HAP-1 (cell line): ENCODE results near the gene CACNB1.

Experiments used
- DNase-seq, 2 experiments: peaks; one replicate each; pipeline ENCODE4 v3.0.0-alpha.2; 2016 to 2020; ENCODE audit warnings: low spot score in 2 of 2
- H3K27me3 ChIP-seq: fragments of 250-450 bp; sonication (Bioruptor Pico); 2 replicates; pipeline ENCODE4 v1.5.1; 2020; ENCODE audit warnings: low read depth, mild to moderate bottlenecking, moderate library complexity
- H3K36me3 ChIP-seq: fragments of 250-450 bp; sonication (Bioruptor Pico); replicated peaks from 2 replicates; pipeline ENCODE4 v1.5.1; 2020; ENCODE audit warnings: mild to moderate bottlenecking
- H3K4me1 ChIP-seq: fragments of 250-450 bp; sonication (Bioruptor Pico); 2 replicates; pipeline ENCODE4 v1.5.1; 2020; ENCODE audit warnings: mild to moderate bottlenecking
- H3K4me3 ChIP-seq: fragments of 250-450 bp; sonication (Bioruptor Pico); 2 replicates; pipeline ENCODE4 v1.5.1; 2020; ENCODE audit warnings: mild to moderate bottlenecking, moderate library complexity
- H3K9me3 ChIP-seq: fragments of 250-450 bp; sonication (Bioruptor Pico); 2 replicates; pipeline ENCODE4 v1.5.1; 2020; ENCODE audit warnings: mild to moderate bottlenecking, moderate library complexity
- in situ Hi-C: fragments of 300-500 bp; cut with MboI; formaldehyde crosslinking; loops from 3 replicates; pipeline ENCODE4 v1.14.3; 2020; ENCODE audit warnings: low sequenced_read_pairs, inconsistent platforms, mixed read lengths

CACNB1 gene

GRCh38 chr17:39192901-39193300, 4.6 kb downstream of the CACNB1 start:
- Histone ChIP-seq H3K9me3 (no peaks in the 10 kb centered on the region), H3K27me3 (no peaks in the 10 kb centered on the region), H3K36me3 (peaks cover 38% of the 10 kb centered on the region), H3K4me3 (no peak overlapping the region), H3K4me1 (peaks cover 7% of the 10 kb centered on the region)
- in situ Hi-C loops = no loop called here
- DNase-seq = no peak

DNA sequence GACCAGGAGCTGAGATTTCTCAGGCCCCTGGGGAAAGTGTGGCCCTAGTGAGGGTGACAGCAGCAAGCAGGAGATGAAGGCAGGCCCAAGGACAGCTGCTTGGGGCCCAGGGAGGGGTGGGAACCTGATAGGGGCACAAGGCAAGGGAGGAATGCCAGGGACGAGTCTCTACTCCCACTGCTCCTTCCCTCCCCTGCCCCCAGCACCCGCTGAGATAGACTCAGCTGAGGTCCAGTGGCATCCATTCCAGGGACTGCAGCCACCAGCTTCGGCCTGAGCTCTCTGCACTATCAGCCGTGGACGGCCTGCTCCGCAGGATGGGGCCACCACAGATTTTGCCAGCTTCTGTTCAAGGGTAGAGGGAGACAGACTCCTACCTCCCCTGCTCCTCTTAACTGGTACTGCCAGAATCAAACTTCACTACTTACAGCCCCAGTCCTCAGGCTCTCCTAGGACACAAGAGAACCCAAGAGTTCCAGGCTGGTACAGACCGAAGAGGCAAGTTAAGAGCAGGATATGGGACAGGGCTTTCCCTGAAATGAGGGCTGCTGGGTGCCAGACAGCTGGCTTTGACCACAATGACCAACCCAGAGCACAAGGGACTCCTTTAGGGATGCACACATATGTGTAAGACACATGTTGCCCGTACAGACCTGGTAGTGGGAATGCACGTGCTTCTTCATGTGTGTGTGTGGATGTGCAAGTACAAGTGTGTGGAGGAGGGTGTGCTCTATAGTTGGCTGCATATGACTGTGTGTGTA, 5.5 kb downstream of the CACNB1 start:
- in situ Hi-C loops = no loop called here
- no peak for DNase-seq
- Histone ChIP-seq H3K4me1 (peaks cover 6% of the 10 kb centered on the region), H3K9me3 (no peaks in the 10 kb centered on the region), H3K36me3 (peaks cover 46% of the 10 kb centered on the region), H3K27me3 (no peaks in the 10 kb centered on the region), H3K4me3 (no peak overlapping the region)

DNA sequence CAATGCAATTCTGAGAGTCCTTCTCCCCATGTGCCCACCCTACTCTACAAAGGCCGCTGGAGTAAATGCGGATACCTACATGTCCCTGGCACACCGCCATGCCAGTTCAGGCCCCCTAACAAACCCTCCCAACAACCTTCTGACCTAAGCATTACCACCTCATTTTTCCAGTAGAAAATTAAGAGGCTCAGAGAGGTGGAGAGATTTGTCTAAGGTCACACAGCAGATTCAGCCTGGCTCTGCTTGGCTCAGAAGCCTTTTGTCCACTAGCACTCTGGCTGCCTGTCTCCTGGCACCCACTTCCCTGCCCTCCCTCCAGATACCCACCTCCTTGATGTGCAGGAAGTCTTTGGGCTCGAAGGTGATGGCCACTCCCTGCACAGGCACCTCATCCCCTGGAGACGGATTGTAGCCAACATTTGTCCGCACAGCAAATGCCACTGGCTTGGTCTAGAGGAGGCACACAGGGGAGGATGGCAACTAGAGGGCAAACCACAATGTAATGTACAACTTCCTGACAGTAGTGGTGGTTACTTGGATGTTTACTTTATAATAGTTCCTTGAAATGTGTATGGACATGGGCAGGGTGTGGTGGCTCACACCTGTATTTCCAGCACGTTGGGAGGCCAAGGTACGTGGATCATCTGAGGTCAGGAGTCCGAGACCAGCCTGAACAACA, 10.2 kb downstream of the CACNB1 start:
- H3K27me3 ChIP-seq = no peaks in the 10 kb centered on the region
- H3K4me1 ChIP-seq = no peaks in the 10 kb centered on the region
- H3K36me3 ChIP-seq = peaks cover 56% of the 10 kb centered on the region
- no peak for DNase-seq
- H3K9me3 ChIP-seq = no peaks in the 10 kb centered on the region
- in situ Hi-C loops = no loop called here
- H3K4me3 ChIP-seq = no peak overlapping the region

DNA sequence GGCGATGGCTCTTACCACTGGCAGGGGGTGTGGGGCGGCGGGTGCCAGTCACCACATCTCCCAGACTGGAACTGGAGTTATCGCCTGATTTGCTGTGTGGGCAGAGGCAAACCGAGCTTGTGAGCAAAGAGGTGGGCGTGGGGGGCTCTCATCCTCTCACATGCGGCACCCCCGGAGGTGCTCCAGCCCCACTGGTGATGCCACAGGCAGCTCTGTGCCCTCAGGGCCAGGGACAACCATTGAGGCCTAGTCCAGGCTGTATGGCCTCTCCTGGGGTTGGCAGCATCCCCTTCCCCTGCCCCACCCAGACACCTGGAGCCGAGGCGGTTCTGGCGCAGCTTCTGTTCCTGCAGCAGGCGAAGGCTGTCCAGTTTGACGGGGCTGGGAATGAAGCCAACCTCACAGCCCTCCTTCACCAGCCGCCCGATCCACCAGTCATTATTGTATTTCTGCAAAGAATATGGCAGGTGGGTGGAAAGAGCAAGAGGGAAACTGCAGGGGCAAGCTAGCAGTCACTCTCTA, 10.9 kb downstream of the CACNB1 start:
- DNase-seq = no peak
- Histone ChIP-seq H3K4me1 (no peaks in the 10 kb centered on the region), H3K9me3 (no peaks in the 10 kb centered on the region), H3K27me3 (no peaks in the 10 kb centered on the region), H3K4me3 (no peak overlapping the region), H3K36me3 (peaks cover 54% of the 10 kb centered on the region)
- in situ Hi-C loops = no loop called here

- Histone ChIP-seq H3K36me3 (peaks cover 35% of the 10 kb centered on the region), H3K9me3 (no peaks in the 10 kb centered on the region), H3K27me3 (no peaks in the 10 kb centered on the region), H3K4me1 (peaks cover 3% of the 10 kb centered on the region), H3K4me3 (no peak overlapping the region)
- no peak for DNase-seq
- in situ Hi-C loops = no loop called here
These were observed 13.7 kb downstream of the CACNB1 start for GRCh38 chr17:39183720-39184119.

DNA sequence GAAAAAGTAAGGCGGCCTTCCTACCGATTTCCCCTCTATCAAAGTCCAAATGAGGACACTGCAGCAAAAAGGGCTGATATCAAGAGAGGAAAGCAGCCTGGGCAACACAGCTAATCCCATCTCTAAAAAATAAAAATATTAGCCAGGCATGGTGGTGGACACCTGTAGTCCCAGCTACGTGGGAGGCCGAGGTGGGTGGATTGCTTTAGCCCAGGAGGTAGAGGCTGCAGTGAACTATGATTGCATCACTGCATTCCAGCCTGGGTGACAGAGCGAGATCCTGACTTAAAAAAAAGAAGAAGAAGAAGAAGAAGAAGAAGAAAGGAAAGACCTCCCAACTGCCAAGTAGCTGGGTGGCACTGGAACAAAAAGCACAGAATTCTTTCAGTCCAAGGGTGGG, 14.4 kb downstream of the CACNB1 start:
- Histone ChIP-seq H3K9me3 (no peaks in the 10 kb centered on the region), H3K27me3 (no peaks in the 10 kb centered on the region), H3K4me3 (no peak overlapping the region), H3K4me1 (peaks cover 8% of the 10 kb centered on the region), H3K36me3 (peaks cover 33% of the 10 kb centered on the region)
- no peak for DNase-seq
- in situ Hi-C loops = no loop called here

DNA sequence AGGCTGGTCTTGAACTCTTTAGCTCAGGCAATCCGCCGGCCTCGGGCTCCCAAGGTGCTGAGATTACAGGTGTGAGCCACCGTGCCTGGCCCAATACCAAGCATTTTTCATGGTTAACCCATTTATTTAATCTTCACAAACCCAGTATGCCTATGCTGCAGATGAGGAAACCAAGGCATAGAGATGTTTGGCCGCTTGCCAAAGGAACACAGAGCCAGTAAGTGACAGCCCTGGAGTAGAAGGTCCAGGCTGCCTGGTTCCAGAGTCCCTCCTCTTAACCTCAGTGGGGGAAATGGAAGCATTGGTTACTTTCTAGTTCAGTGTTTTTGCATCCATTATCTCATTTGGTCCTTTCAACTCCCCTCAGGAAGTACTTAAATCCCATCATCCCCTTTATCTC, 16.2 kb downstream of the CACNB1 start:
- Histone ChIP-seq H3K36me3 (peaks cover 28% of the 10 kb centered on the region), H3K9me3 (no peaks in the 10 kb centered on the region), H3K4me3 (no peak overlapping the region), H3K4me1 (peaks cover 10% of the 10 kb centered on the region), H3K27me3 (no peaks in the 10 kb centered on the region)
- DNase-seq = no peak
- in situ Hi-C loops = no loop called here

DNA sequence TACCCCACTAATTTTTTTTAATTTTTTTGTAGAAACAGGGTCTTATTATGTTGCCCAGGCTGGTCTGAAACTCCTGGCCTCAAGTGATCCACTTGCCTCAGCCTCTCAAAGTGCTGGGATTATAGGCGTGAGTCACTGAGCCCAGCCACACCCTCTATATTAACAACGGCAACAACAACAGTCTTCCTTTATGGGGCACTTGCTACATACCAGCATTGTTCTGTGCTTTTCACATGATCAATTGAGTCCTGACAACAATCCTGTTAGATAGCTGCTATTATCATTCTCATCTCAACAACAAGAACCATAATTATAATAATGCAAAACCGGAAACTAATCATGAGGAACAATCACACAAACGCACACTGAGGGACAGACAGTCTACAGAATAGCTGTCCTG, 18.9 kb downstream of the CACNB1 start:
- Histone ChIP-seq H3K36me3 (peaks cover 33% of the 10 kb centered on the region), H3K4me3 (no peak overlapping the region), H3K27me3 (no peaks in the 10 kb centered on the region), H3K9me3 (no peaks in the 10 kb centered on the region), H3K4me1 (peaks cover 10% of the 10 kb centered on the region)
- DNase-seq = peak; percentile 77 to 95
- in situ Hi-C loops = no loop called here

DNA sequence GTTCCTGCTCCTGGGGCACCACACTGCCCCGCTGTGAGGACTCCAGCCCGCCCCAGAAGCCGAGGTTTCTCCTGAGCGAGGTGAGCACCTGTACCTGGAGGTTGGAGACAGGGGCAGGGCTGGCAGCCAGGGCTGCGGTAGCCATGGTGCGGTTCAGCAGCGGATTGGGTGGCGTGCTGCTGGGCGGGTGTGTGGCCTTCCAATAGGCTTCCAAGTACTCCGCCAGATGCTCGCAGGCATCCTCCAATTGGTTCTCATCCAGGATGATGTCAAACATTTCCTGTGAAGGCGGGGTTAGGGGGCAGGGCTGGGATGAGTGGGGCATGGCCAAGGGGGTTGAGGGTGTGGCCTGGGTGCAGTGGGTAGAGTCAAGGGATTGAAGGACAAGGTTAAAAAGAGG, 20.2 kb downstream of the CACNB1 start:
- Histone ChIP-seq H3K27me3 (no peaks in the 10 kb centered on the region), H3K4me3 (no peak overlapping the region), H3K4me1 (peaks cover 10% of the 10 kb centered on the region), H3K36me3 (peaks cover 24% of the 10 kb centered on the region), H3K9me3 (no peaks in the 10 kb centered on the region)
- DNase-seq = peak in 1 of 2 experiments; percentile 47
- in situ Hi-C loops = no loop called here

DNA sequence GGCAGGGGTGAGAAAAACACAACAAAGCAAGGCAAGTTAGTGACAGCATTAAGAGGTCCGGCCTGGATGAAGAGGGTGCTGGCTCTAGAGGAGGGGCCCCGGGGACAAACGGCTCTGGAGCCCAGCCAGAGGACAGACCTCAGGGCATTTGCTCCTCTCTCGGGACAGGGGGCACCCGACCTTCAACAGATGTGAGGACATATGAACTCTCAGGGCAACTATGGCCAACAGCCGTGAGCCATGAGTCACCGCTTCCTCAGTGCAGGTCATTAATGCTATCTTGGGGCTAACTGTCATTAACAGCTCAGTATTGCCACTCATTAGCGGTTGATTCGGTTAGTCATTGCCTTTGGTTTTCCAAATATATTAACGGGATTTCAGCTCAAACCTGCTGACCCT, 21.8 kb downstream of the CACNB1 start:
- DNase-seq = no peak
- peaks cover 10% of the 10 kb centered on the region for H3K4me1 ChIP-seq
- H3K4me3 ChIP-seq = no peak overlapping the region
- peaks cover 19% of the 10 kb centered on the region for H3K36me3 ChIP-seq
- no peaks in the 10 kb centered on the region for H3K9me3 ChIP-seq
- no peaks in the 10 kb centered on the region for H3K27me3 ChIP-seq
- in situ Hi-C loops = no loop called here

DNA sequence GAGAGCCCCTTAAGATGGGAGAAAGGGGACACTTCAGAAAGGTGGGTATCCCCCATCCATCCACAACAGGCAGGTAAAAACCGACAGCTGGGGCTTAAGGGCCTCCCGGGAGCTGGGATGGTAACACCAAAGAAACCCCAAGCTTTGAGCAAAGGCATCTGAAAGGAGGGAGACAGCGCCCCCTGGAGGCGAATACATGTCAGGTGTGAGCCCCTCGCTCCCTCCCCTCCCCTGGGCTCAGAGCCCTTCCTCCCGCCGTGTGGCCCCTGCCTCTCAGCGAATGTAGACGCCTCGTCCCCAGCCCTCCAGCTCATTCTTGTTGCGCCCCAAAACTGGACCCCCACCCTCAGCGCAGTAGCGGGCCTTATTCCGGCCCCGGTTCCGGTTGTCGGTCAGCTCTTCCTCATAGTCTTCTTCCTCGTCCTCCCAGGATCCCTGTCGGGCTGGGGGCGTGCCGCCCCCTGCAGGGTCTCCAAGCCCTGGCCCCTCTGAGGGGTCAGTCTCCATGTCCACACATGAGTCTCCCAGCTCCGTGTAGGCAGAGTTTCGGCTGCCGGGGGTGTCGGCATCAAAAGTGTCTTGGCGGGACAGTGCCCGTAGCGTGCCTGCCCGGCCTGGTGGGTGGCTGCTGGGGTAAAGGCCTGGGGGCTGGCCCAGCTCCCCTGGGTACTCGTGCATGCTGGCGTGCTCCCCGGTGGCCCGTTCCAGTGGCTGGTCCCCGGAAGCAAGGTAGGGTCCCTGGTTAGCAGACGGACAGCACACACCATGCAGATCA, 22.4 kb downstream of the CACNB1 start:
- Histone ChIP-seq H3K4me3 (no peak overlapping the region), H3K4me1 (peaks cover 10% of the 10 kb centered on the region), H3K9me3 (no peaks in the 10 kb centered on the region), H3K27me3 (no peaks in the 10 kb centered on the region), H3K36me3 (peaks cover 19% of the 10 kb centered on the region)
- in situ Hi-C loops = no loop called here
- peak; percentile 60 to 87 for DNase-seq

DNA sequence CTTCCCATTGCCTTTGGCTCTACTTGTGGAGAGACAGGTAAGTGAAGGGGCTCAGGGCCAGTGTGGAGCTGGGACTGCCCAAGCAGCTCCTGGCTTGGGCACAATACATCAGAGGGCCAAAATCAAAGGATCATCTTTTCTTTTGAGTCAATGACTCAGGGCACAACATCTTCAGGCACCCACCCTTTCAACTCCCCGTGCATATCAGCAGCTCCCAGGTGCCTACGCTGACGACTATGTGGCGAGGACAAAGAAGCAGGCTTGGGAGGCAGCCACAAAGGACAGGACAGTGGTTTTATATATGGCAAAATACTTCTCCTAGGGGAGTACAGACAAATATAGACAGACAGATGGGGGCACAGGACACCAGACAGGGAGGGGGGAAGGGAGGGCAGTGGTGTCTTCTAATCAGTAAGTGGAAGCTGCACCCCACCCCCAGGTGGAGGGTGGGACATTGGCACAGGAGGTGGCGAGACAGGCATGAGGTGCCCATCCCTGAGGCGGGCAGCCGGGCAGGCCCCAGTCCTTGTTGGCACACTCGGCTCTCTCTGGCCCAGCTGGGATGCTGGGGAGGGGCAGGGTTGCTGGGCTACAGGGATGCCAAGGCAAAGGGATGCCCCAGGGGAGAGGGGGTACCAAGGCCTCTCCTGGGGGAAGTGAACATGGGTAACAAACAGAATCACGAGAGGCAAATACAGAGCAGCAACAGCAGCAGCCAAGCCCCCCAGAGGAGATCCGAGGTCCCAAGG, 23.8 kb downstream of the CACNB1 start:
- Histone ChIP-seq H3K4me1 (peaks cover 7% of the 10 kb centered on the region), H3K36me3 (peaks cover 19% of the 10 kb centered on the region), H3K9me3 (no peaks in the 10 kb centered on the region), H3K27me3 (0 out of 2 replicates have a peak, but pooled peaks cover 2% of the 10 kb centered on the region), H3K4me3 (no peak overlapping the region)
- in situ Hi-C loops = no loop called here
- DNase-seq = no peak

GRCh38 chr17:39173080-39173479, 24.4 kb downstream of the CACNB1 start:
- Histone ChIP-seq H3K4me3 (no peak overlapping the region), H3K27me3 (0 out of 2 replicates have a peak, but pooled peaks cover 2% of the 10 kb centered on the region), H3K4me1 (peaks cover 3% of the 10 kb centered on the region; the same call in 1 of the 2 replicates), H3K9me3 (no peaks in the 10 kb centered on the region), H3K36me3 (peaks cover 19% of the 10 kb centered on the region)
- in situ Hi-C loops = no loop called here
- no peak for DNase-seq
